Loucy (cell line): ENCODE results near the gene RNFT2.

Source experiments
- H2AFZ ChIP-seq: fragments of 200-600 bp; sonication (generic); 2 replicates; pipeline ENCODE4 v1.6.0; 2016; ENCODE audit warnings: antibody characterized with exemption, mild to moderate bottlenecking, low read length, moderate library complexity
- H3F3A ChIP-seq: fragments of 200-600 bp; 2 replicates; pipeline ENCODE4 v1.6.0; 2016; ENCODE audit warnings: antibody characterized with exemption, low read depth, mild to moderate bottlenecking
- H3K27me3 ChIP-seq: fragments of 200-600 bp; sonication (generic); 2 replicates; pipeline ENCODE4 v1.6.1; 2014; ENCODE audit warnings: low read length, mild to moderate bottlenecking; ENCODE audit not compliant: insufficient read depth, poor library complexity, severe bottlenecking
- H3K36me3 ChIP-seq: fragments of 200-600 bp; sonication (generic); 2 replicates; pipeline ENCODE4 v1.6.1; 2016; ENCODE audit warnings: low read length; ENCODE audit not compliant: insufficient read depth
- H3K4me1 ChIP-seq: fragments of 200-600 bp; sonication (generic); 2 replicates; pipeline ENCODE4 v1.5.1; 2014; ENCODE audit warnings: low read length, mild to moderate bottlenecking; ENCODE audit not compliant: insufficient read depth, poor library complexity, severe bottlenecking
- H3K4me2 ChIP-seq: fragments of 200-600 bp; sonication (generic); 2 replicates; pipeline ENCODE4 v1.6.0; 2014; ENCODE audit warnings: antibody characterized with exemption, low read length, low read depth, mild to moderate bottlenecking; ENCODE audit not compliant: poor library complexity, severe bottlenecking
- H3K4me3 ChIP-seq: fragments of 200-600 bp; sonication (generic); 2 replicates; pipeline ENCODE4 v1.5.1; 2014; ENCODE audit warnings: low read length, mild to moderate bottlenecking, mixed read lengths; ENCODE audit not compliant: poor library complexity, severe bottlenecking
- H3K79me2 ChIP-seq: fragments of 200-600 bp; sonication (generic); 2 replicates; pipeline ENCODE4 v1.6.1; 2014; ENCODE audit warnings: low read length; ENCODE audit not compliant: insufficient read depth
- H3K9ac ChIP-seq: fragments of 200-600 bp; sonication (generic); 2 replicates; pipeline ENCODE4 v1.6.0; 2014; ENCODE audit warnings: mild to moderate bottlenecking, low read depth, low read length, moderate library complexity; ENCODE audit not compliant: poor library complexity, severe bottlenecking
- H3K9me2 ChIP-seq: fragments of 200-600 bp; sonication (generic); replicated peaks from 2 replicates; pipeline ENCODE4 v1.6.1; 2016; ENCODE audit warnings: low read depth, low read length, mixed read lengths
- H3K9me3 ChIP-seq: fragments of 200-600 bp; sonication (generic); 2 replicates; pipeline ENCODE4 v1.6.1; 2014; ENCODE audit warnings: mild to moderate bottlenecking, antibody characterized with exemption, low read length, low read depth; ENCODE audit not compliant: insufficient read depth
- H4K20me1 ChIP-seq: fragments of 200-600 bp; sonication (generic); 2 replicates; pipeline ENCODE4 v1.6.0; 2014; ENCODE audit warnings: antibody characterized with exemption, low read length, mild to moderate bottlenecking; ENCODE audit not compliant: insufficient read depth, poor library complexity, severe bottlenecking
- CTCF ChIP-seq: fragments of 200-600 bp; sonication (generic); conservative IDR thresholded peaks from 2 replicates; pipeline ENCODE4 v1.5.1; 2014; ENCODE audit warnings: mild to moderate bottlenecking, antibody characterized with exemption, low read length
- EZH2phosphoT487 ChIP-seq: fragments of 200-600 bp; IDR thresholded peaks from 2 replicates; pipeline ENCODE4 v1.6.1; 2018; ENCODE audit warnings: antibody characterized with exemption, mild to moderate bottlenecking, moderate library complexity, borderline replicate concordance

RNFT2 gene

GRCh38 chr12:116891019-116891418 is 152.9 kb downstream of the RNFT2 start:
- Histone ChIP-seq H3K9me3 (no peaks in the 10 kb centered on the region), H4K20me1 (no peaks in the 10 kb centered on the region), H3F3A (no peaks in the 10 kb centered on the region), H3K36me3 (no peaks in the 10 kb centered on the region), H3K4me2 (no peak overlapping the region), H3K79me2 (no peaks in the 10 kb centered on the region), H3K27me3 (no peaks in the 10 kb centered on the region), H3K9ac (no peak overlapping the region), H3K4me3 (no peak overlapping the region), H2AFZ (no peak overlapping the region), H3K9me2 (no peaks in the 10 kb centered on the region), H3K4me1 (no peaks in the 10 kb centered on the region)
- TF ChIP-seq CTCF (no peak), EZH2phosphoT487 (no peak)

- no peak for TF ChIP-seq EZH2phosphoT487
- no peak for TF ChIP-seq CTCF
- Histone ChIP-seq H3K9me2 (no peaks in the 10 kb centered on the region), H3K9ac (no peak overlapping the region), H3K36me3 (no peaks in the 10 kb centered on the region), H3K9me3 (no peaks in the 10 kb centered on the region), H2AFZ (no peak overlapping the region), H3K4me1 (no peaks in the 10 kb centered on the region), H3K4me3 (no peak overlapping the region), H3F3A (no peaks in the 10 kb centered on the region), H3K27me3 (no peaks in the 10 kb centered on the region), H3K4me2 (no peak overlapping the region), H4K20me1 (no peaks in the 10 kb centered on the region), H3K79me2 (no peaks in the 10 kb centered on the region)
Observed at GRCh38 chr12:116892349-116893140, 154.4 kb downstream of the RNFT2 start.

GRCh38 chr12:116894913-116895312 is 156.8 kb downstream of the RNFT2 start:
- Histone ChIP-seq H3K9me2 (no peaks in the 10 kb centered on the region), H3K79me2 (no peaks in the 10 kb centered on the region), H3K4me1 (no peaks in the 10 kb centered on the region), H3K27me3 (no peaks in the 10 kb centered on the region), H3K9me3 (no peaks in the 10 kb centered on the region), H3K4me3 (no peak overlapping the region), H3K4me2 (no peak overlapping the region), H3F3A (no peaks in the 10 kb centered on the region), H2AFZ (no peak overlapping the region), H3K36me3 (no peaks in the 10 kb centered on the region), H3K9ac (no peak overlapping the region), H4K20me1 (no peaks in the 10 kb centered on the region)
- TF ChIP-seq EZH2phosphoT487 (no peak), CTCF (no peak)
